H9 (cell line): Measurements from ENCODE around the gene STAU1. TPM values are rescaled to one million over a fixed set of nuclear protein-coding genes. Genes with fewer than 3 reads are reported as not detected.

Experiments
- DNase-seq: peaks from one replicate; pipeline ENCODE4 v3.0.0-alpha.2; 2017
- H2AFZ ChIP-seq: one replicate; pipeline ENCODE4 v1.6.1; 2013; ENCODE audit warnings: mild to moderate bottlenecking, low read length, control low read depth, moderate library complexity
- H2AK5ac ChIP-seq: 2 replicates; pipeline ENCODE4 v1.6.1; 2013; ENCODE audit warnings: low read length, control low read depth, mixed read lengths; ENCODE audit not compliant: insufficient read length
- H2BK120ac ChIP-seq: one replicate; pipeline ENCODE4 v1.6.1; 2013; ENCODE audit warnings: low read depth, mild to moderate bottlenecking, low read length, control low read depth, inconsistent platforms; ENCODE audit not compliant: poor library complexity, severe bottlenecking
- H2BK12ac ChIP-seq: 2 replicates; pipeline ENCODE4 v1.6.1; 2013; ENCODE audit warnings: low read length, control low read depth, mixed read lengths, low read depth; ENCODE audit not compliant: insufficient read length
- H2BK15ac ChIP-seq: 2 replicates; pipeline ENCODE4 v1.6.1; 2013; ENCODE audit warnings: low read depth, low read length, control low read depth
- H2BK20ac ChIP-seq: one replicate; pipeline ENCODE4 v1.6.1; 2013; ENCODE audit warnings: low read depth, mild to moderate bottlenecking, low read length, control low read depth, inconsistent platforms; ENCODE audit not compliant: poor library complexity, severe bottlenecking
- H2BK5ac ChIP-seq: 2 replicates; pipeline ENCODE4 v1.6.1; 2013; ENCODE audit warnings: low read length, control low read depth, mixed read lengths; ENCODE audit not compliant: insufficient read length
- H3K14ac ChIP-seq: 2 replicates; pipeline ENCODE4 v1.6.1; 2013; ENCODE audit warnings: low read length, control low read depth; ENCODE audit not compliant: insufficient read depth
- H3K18ac ChIP-seq: 2 replicates; pipeline ENCODE4 v1.6.1; 2013; ENCODE audit warnings: low read depth, mild to moderate bottlenecking, mixed read lengths, low read length, control low read depth; ENCODE audit not compliant: insufficient read length
- H3K23ac ChIP-seq: 2 replicates; pipeline ENCODE4 v1.6.1; 2013; ENCODE audit warnings: low read length, control low read depth, mixed read lengths, low read depth; ENCODE audit not compliant: insufficient read length
- H3K23me2 ChIP-seq: 2 replicates; pipeline ENCODE4 v1.6.1; 2013; ENCODE audit warnings: low read depth, mild to moderate bottlenecking, mixed read lengths, low read length, control low read depth; ENCODE audit not compliant: insufficient read length, poor library complexity, severe bottlenecking
- H3K27ac ChIP-seq: 2 replicates; pipeline ENCODE4 v1.5.1; 2013; ENCODE audit warnings: low read length, control low read depth, mixed read lengths, low read depth; ENCODE audit not compliant: insufficient read length
- H3K27me3 ChIP-seq: 2 replicates; pipeline ENCODE4 v1.6.1; 2013; ENCODE audit warnings: low read length, control low read depth, inconsistent platforms; ENCODE audit not compliant: insufficient read depth
- H3K4ac ChIP-seq: 2 replicates; pipeline ENCODE4 v1.6.1; 2013; ENCODE audit warnings: low read depth, mild to moderate bottlenecking, control low read depth, inconsistent platforms, low read length, moderate library complexity
- H3K4me1 ChIP-seq: 2 replicates; pipeline ENCODE4 v1.6.1; 2013; ENCODE audit warnings: low read length, control low read depth, inconsistent platforms; ENCODE audit not compliant: insufficient read depth
- H3K4me2 ChIP-seq: 2 replicates; pipeline ENCODE4 v1.6.1; 2013; ENCODE audit warnings: low read length, control low read depth, mixed read lengths; ENCODE audit not compliant: insufficient read length, insufficient read depth
- H3K56ac ChIP-seq: 2 replicates; pipeline ENCODE4 v1.6.1; 2013; ENCODE audit warnings: low read depth, mild to moderate bottlenecking, mixed read lengths, low read length, control low read depth; ENCODE audit not compliant: insufficient read length
- H3K79me1 ChIP-seq: 2 replicates; pipeline ENCODE4 v1.6.1; 2013; ENCODE audit warnings: low read depth, mild to moderate bottlenecking, moderate library complexity, low read length, control low read depth, inconsistent platforms; ENCODE audit not compliant: insufficient read depth, poor library complexity, severe bottlenecking
- H3K79me2 ChIP-seq: 2 replicates; pipeline ENCODE4 v1.6.1; 2013; ENCODE audit warnings: low read length, control low read depth, inconsistent platforms; ENCODE audit not compliant: insufficient read depth
- H3K9ac ChIP-seq: 2 replicates; pipeline ENCODE4 v1.6.1; 2013; ENCODE audit warnings: low read length, control low read depth, mixed read lengths; ENCODE audit not compliant: insufficient read length; ENCODE audit errors: extremely low read depth
- H3K9me3 ChIP-seq: one replicate; pipeline ENCODE4 v1.6.1; 2013; ENCODE audit warnings: low read depth, low read length, inconsistent platforms; ENCODE audit not compliant: control insufficient read depth
- H3T11ph ChIP-seq: one replicate; pipeline ENCODE4 v1.6.1; 2013; ENCODE audit warnings: mild to moderate bottlenecking, low read length, control low read depth, inconsistent platforms
- H4K20me1 ChIP-seq: one replicate; pipeline ENCODE4 v1.6.1; 2013; ENCODE audit not compliant: control insufficient read depth, insufficient read length, insufficient read depth
- H4K5ac ChIP-seq: 2 replicates; pipeline ENCODE4 v1.6.1; 2013; ENCODE audit warnings: low read depth, mild to moderate bottlenecking, mixed read lengths, low read length, control low read depth; ENCODE audit not compliant: insufficient read length
- H4K8ac ChIP-seq: replicated peaks from 2 replicates; pipeline ENCODE4 v1.6.1; 2013; ENCODE audit warnings: low read length, control low read depth, mixed read lengths, low read depth; ENCODE audit not compliant: insufficient read length
- H4K91ac ChIP-seq: 2 replicates; pipeline ENCODE4 v1.6.1; 2013; ENCODE audit warnings: low read depth, mild to moderate bottlenecking, moderate library complexity, mixed read lengths, low read length, control low read depth; ENCODE audit not compliant: insufficient read length
- H3K27ac Mint-ChIP-seq, 3 experiments: 2 replicates in 2 of 3; 3 replicates in 1 of 3; pipeline ENCODE4 v1.8.0; 2020 to 2021; ENCODE audit warnings: mixed read lengths in 3 of 3, mild to moderate bottlenecking in 1 of 3, moderate library complexity in 1 of 3
- H3K27me3 Mint-ChIP-seq: 2 replicates; pipeline ENCODE4 v1.8.0; 2021; ENCODE audit warnings: low read depth, mild to moderate bottlenecking, moderate library complexity, mixed read lengths
- H3K36me3 Mint-ChIP-seq, 3 experiments: 2 replicates in 2 of 3; 3 replicates in 1 of 3; pipeline ENCODE4 v1.8.0; 2020 to 2021; ENCODE audit warnings: low read depth in 3 of 3, mixed read lengths in 3 of 3; ENCODE audit not compliant: insufficient read depth in 1 of 3
- H3K4me1 Mint-ChIP-seq, 2 experiments: 2 replicates each; pipeline ENCODE4 v1.8.0; 2020; ENCODE audit warnings: mixed read lengths in 2 of 2
- H3K4me3 Mint-ChIP-seq, 2 experiments: 2 replicates in 1 of 2; 3 replicates in 1 of 2; pipeline ENCODE4 v1.8.0; 2020 to 2021; ENCODE audit warnings: mild to moderate bottlenecking in 2 of 2, mixed read lengths in 2 of 2, moderate library complexity in 1 of 2
- H3K9me3 Mint-ChIP-seq, 2 experiments: 2 replicates in 1 of 2; 3 replicates in 1 of 2; pipeline ENCODE4 v1.8.0; 2020; ENCODE audit warnings: mild to moderate bottlenecking in 2 of 2, mixed read lengths in 2 of 2, moderate library complexity in 1 of 2
- CTCF ChIP-seq: fragments of 200-600 bp; sonication (generic); conservative IDR thresholded peaks from 3 replicates; pipeline ENCODE4 v1.8.0; 2021; ENCODE audit warnings: antibody characterized with exemption, mild to moderate bottlenecking
- WGBS: extraction: QIAGEN DNeasy Blood & Tissue Kit; methylation state at CpG from one replicate; pipeline ENCODE4 v1.1.7; 2013; ENCODE audit warnings: missing lambda C conversion rate, low lambda C conversion rate, mixed read lengths; ENCODE audit not compliant: insufficient read length; ENCODE audit errors: extremely low coverage; 5-methylcytosine and 5-hydroxymethylcytosine counted together
- total RNA-seq: library from RNA; stranded (reverse); gene quantifications from 2 replicates; pipeline ENCODE4 v1.2.1, GENCODE V29; 2021

Gene STAU1
- total RNA-seq, 1 experiment from 2014 or later, result 106 TPM

- no peaks in the 10 kb centered on the region for H3K23me2 ChIP-seq
- no peak overlapping the region for H3T11ph ChIP-seq
- no peak overlapping the region for H3K9ac ChIP-seq
- no peak overlapping the region for H2AFZ ChIP-seq
- H4K91ac ChIP-seq, result no peak overlapping the region
- no peaks in the 10 kb centered on the region for H3K9me3 Mint-ChIP-seq
- H2BK15ac ChIP-seq, result no peak overlapping the region
- H3K79me2 ChIP-seq, result peaks cover 9% of the 10 kb centered on the region
- no peak overlapping the region for H3K14ac ChIP-seq
- no peak for TF ChIP-seq CTCF
- no peak overlapping the region for H3K27ac Mint-ChIP-seq
- no CpG with 5 or more reads among the region's 9 CpGs for WGBS
- H2AK5ac ChIP-seq, result no peak overlapping the region
- H3K36me3 Mint-ChIP-seq, result peaks cover 1 to 32% (median 5%) of the 10 kb centered on the region in 3 experiments; a peak in 5 of 7 replicates
- no peak overlapping the region for H2BK20ac ChIP-seq
- no peak overlapping the region for H4K5ac ChIP-seq
- H3K27me3 ChIP-seq, result no peaks in the 10 kb centered on the region
- no peak overlapping the region for H4K8ac ChIP-seq
- no peak overlapping the region for H2BK5ac ChIP-seq
- H3K79me1 ChIP-seq, result peaks cover 12% of the 10 kb centered on the region
- no peaks in the 10 kb centered on the region for H4K20me1 ChIP-seq
- no peak overlapping the region for H2BK12ac ChIP-seq
- no peaks in the 10 kb centered on the region for H3K4me1 ChIP-seq
- no peak overlapping the region for H3K56ac ChIP-seq
- H3K4ac ChIP-seq, result no peak overlapping the region
- no peak overlapping the region for H2BK120ac ChIP-seq
- H3K9me3 ChIP-seq, result no peaks in the 10 kb centered on the region
- no peak overlapping the region for H3K23ac ChIP-seq
- no peak overlapping the region for H3K4me2 ChIP-seq
- no peaks in the 10 kb centered on the region for H3K4me1 Mint-ChIP-seq
- H3K27ac ChIP-seq, result no peak overlapping the region
- H3K18ac ChIP-seq, result no peak overlapping the region
- H3K27me3 Mint-ChIP-seq, result no peaks in the 10 kb centered on the region
- H3K4me3 Mint-ChIP-seq, result no peak overlapping the region
- no peak for DNase-seq
Measured at GRCh38 chr20:49160057-49160929, 27.8 kb downstream of the STAU1 start.
